ENCODE measurements around the gene TEX2. TPM values are rescaled to one million over a fixed set of nuclear protein-coding genes. Genes with fewer than 3 reads are reported as not detected.

The TEX2 gene
- total and polyA plus RNA-seq, 9 of the 15 experiments (the other 6 are each of a cell fraction or from before 2014, with no cell fraction given): 4.1 to 27.6 (median 19.3) TPM

GRCh38 chr17:64145751-64146417 lies 117.2 kb downstream of the TEX2 start (continued):
- TF ChIP-seq ZHX1 (conservative IDR thresholded peaks at IDR 0.05; ENCODE audit: low read length) (peak; percentile 15; the same call in 1 of the 2 replicates), ZNF79 (CRISPR knock-in tag; IDR thresholded peaks at IDR 0.05; ENCODE audit: low read depth) (no peak), ZNF239 (CRISPR knock-in tag; IDR thresholded peaks at IDR 0.05) (no peak), MYC (IDR thresholded peaks at IDR 0.05; ENCODE audit: low read depth, low read length) (peak; percentile 94), MYC (CRISPR knock-in tag; IDR thresholded peaks at IDR 0.05; ENCODE audit: borderline replicate concordance, low read depth) (peak; percentile 96), ZFP91 (CRISPR knock-in tag; IDR thresholded peaks at IDR 0.05) (peak; percentile 57; the same call in 1 of the 2 replicates), GABPA (tag; conservative IDR thresholded peaks at IDR 0.05; ENCODE audit: low read depth) (peak; percentile 28; the same call in 1 of the 2 replicates), JUN (IDR thresholded peaks at IDR 0.05; ENCODE audit: borderline replicate concordance, low read depth, low read length) (0 out of 2 replicates have a peak, but pooled peaks have one; percentile 17), JUN (CRISPR knock-in tag; IDR thresholded peaks at IDR 0.05; ENCODE audit: borderline replicate concordance) (no peak; the same call in 1 of the 2 replicates), OTX1 (CRISPR knock-in tag; IDR thresholded peaks at IDR 0.05) (0 out of 2 replicates have a peak, but pooled peaks have one; percentile 51), NR2C1 (IDR thresholded peaks at IDR 0.05) (peak; percentile 69; the same call in 1 of the 2 replicates), NR2C1 (tag; IDR thresholded peaks at IDR 0.05) (peak; percentile 11), ZNF780A (CRISPR knock-in tag; IDR thresholded peaks at IDR 0.05) (0 out of 2 replicates have a peak, but pooled peaks have one; percentile 54), HDAC2 (IDR thresholded peaks at IDR 0.05) (no peak), FOXP1 (CRISPR knock-in tag; IDR thresholded peaks at IDR 0.05) (peak; percentile 66), HLTF (IDR thresholded peaks at IDR 0.05) (no peak), RBM39 (optimal IDR thresholded peaks at IDR 0.05; ENCODE audit: low read depth, low read length) (peak; percentile 90), NBN (IDR thresholded peaks at IDR 0.05; ENCODE audit: low read depth) (peak; percentile 87), L3MBTL2 (IDR thresholded peaks at IDR 0.05) (peak; percentile 92), CTBP1 (IDR thresholded peaks at IDR 0.05; ENCODE audit: borderline replicate concordance) (peak; percentile 84; the same call in 1 of the 2 replicates), NONO (IDR thresholded peaks at IDR 0.05; ENCODE audit: low read depth in 2 of 2, low read length in 1 of 2) (peak in 1 of 2 experiments; percentile 95; a peak in 3 of 4 replicates)
- TF ChIP-seq, protein P1, sequence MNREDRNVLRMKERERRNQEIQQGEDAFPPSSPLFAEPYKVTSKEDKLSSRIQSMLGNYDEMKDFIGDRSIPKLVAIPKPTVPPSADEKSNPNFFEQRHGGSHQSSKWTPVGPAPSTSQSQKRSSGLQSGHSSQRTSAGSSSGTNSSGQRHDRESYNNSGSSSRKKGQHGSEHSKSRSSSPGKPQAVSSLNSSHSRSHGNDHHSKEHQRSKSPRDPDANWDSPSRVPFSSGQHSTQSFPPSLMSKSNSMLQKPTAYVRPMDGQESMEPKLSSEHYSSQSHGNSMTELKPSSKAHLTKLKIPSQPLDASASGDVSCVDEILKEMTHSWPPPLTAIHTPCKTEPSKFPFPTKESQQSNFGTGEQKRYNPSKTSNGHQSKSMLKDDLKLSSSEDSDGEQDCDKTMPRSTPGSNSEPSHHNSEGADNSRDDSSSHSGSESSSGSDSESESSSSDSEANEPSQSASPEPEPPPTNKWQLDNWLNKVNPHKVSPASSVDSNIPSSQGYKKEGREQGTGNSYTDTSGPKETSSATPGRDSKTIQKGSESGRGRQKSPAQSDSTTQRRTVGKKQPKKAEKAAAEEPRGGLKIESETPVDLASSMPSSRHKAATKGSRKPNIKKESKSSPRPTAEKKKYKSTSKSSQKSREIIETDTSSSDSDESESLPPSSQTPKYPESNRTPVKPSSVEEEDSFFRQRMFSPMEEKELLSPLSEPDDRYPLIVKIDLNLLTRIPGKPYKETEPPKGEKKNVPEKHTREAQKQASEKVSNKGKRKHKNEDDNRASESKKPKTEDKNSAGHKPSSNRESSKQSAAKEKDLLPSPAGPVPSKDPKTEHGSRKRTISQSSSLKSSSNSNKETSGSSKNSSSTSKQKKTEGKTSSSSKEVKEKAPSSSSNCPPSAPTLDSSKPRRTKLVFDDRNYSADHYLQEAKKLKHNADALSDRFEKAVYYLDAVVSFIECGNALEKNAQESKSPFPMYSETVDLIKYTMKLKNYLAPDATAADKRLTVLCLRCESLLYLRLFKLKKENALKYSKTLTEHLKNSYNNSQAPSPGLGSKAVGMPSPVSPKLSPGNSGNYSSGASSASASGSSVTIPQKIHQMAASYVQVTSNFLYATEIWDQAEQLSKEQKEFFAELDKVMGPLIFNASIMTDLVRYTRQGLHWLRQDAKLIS (CRISPR knock-in tag; IDR thresholded peaks at IDR 0.05): peak; percentile 97
